ENCODE data around the gene TBRG1. TPM values are rescaled to one million over a fixed set of nuclear protein-coding genes. Genes with fewer than 3 reads are reported as not detected.

The TBRG1 gene
- total and polyA plus RNA-seq, 2 of the 8 experiments (the other 6 are each of a cell fraction or from before 2014, with no cell fraction given): 16.3 to 26.7 TPM

DNA sequence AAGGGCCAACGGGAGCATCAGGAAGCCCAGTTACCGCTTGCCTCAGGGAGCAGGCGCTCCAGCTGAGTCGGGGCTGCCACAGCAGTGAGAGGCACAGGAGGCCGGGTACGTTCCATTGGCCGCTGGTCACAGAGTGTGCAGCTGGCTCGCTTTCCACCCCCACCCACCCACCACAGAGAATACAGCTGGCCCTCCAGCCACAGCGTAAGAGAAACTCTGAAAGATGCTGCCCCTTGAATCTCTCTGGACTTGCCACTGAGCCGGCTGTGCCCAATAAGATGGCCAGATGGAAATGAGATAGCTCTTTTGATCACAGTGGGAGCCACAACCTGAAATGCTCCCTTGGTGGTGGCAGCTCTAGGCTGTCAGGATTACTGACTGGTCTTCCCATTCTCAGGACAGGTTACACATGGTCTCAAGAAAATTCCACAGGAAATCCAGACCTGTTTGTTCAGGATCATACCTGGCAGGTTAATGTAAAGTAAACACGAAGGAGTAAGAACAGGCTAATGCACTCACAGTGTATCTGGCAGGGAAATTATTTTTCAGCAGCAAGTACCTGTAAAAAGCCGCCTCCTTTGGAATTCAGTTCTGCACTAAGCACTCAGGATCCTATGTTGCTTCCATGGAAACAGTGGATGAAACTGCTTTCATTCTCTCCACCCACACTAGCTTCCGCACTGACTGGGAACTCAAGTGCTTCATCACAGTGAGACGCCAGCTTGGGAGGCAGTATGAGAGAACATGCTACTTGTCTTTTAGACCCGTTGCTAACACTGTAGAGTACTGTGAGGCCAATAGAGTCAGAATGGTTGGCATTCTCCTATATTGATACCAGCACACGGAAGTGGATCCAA, 34.3 kb downstream of the TBRG1 start:
- H3K36me3 ChIP-seq (ENCODE audit: control insufficient read depth in 2 of 4, insufficient read depth in 4 of 4, low read length in 3 of 4): no peaks in the 10 kb centered on the region
- H3K4me3 ChIP-seq (ENCODE audit: extremely low read depth in 1 of 4, insufficient read depth in 2 of 4, low read depth in 3 of 4, low read length in 4 of 4): peak overlapping the region in 1 of 4 experiments; percentile 32; a peak in 2 of 8 replicates
- H3K79me2 ChIP-seq (ENCODE audit: control insufficient read depth in 1 of 2, insufficient read depth in 2 of 2, low read length in 2 of 2): no peaks in the 10 kb centered on the region
- H3K23me2 ChIP-seq (ENCODE audit: low read depth, low read length): peaks cover 1% of the 10 kb centered on the region
- no peak overlapping the region for H3K9ac ChIP-seq (replicated peaks in 1 of 4; ENCODE audit: extremely low read depth in 1 of 4, low read depth in 3 of 4, low read length in 3 of 4)
- H3K14ac ChIP-seq (ENCODE audit: insufficient read length): no peak overlapping the region
- no peak overlapping the region; the same call in 1 of the 2 replicates for H2AK5ac ChIP-seq (ENCODE audit: low read depth, low read length)
- H3K27me3 ChIP-seq (replicated peaks in 1 of 4; ENCODE audit: control insufficient read depth in 3 of 4, extremely low read depth in 1 of 4, insufficient read depth in 3 of 4, low read length in 3 of 4): no peaks in the 10 kb centered on the region; a peak in 2 of 7 replicates
- ChIA-PET CTCF (ENCODE audit: partially characterized antibody) (interaction anchor here (0.7 to 2.0 kb wide), 7 partner anchors 9 to 219 kb away, joined by 3 to 16 read pairs (median 4); no protein-coding TSS in a partner anchor), POLR2A (ENCODE audit: partially characterized antibody) (no interaction called here)
- H3K9me3 ChIP-seq (ENCODE audit: insufficient read depth in 2 of 2, low read depth in 1 of 2, low read length in 1 of 2): no peaks in the 10 kb centered on the region
- 31% methylated on average over 16 of the region's 16 CpGs; no CpG with 5 or more reads in 1 of the 2 experiments for WGBS, 2 experiments (ENCODE audit: extremely low coverage in 1 of 2, insufficient coverage in 1 of 2, insufficient read length in 1 of 2, insufficient replicate concordance in 2 of 2, low coverage in 1 of 2, low lambda C conversion rate in 2 of 2, missing lambda C conversion rate in 1 of 2)
- no peak overlapping the region for H4K8ac ChIP-seq (ENCODE audit: extremely low read depth, insufficient read depth, low read length)
- H3K4me2 ChIP-seq (ENCODE audit: insufficient read depth in 1 of 2, low read depth in 2 of 2, low read length in 2 of 2): peak overlapping the region; percentile 49 to 57
- H3K4me1 ChIP-seq (replicated peaks in 1 of 4; ENCODE audit: control insufficient read depth in 3 of 4, insufficient read depth in 4 of 4, low read length in 3 of 4): peaks cover 0 to 10% (median 7%) of the 10 kb centered on the region in 4 experiments; a peak in 4 of 7 replicates
- H4K5ac ChIP-seq (ENCODE audit: insufficient read length, low read depth, low read length): no peak overlapping the region
- no peak overlapping the region; the same call in 1 of the 2 replicates for H2AFZ ChIP-seq (ENCODE audit: low read length)
- FAIRE-seq (peak; percentile 82), DNase-seq (ENCODE audit: low read depth in 1 of 2, low spot score in 2 of 2) (peak in 1 of 2 experiments; percentile 52)
- no peaks in the 10 kb centered on the region for H4K20me1 ChIP-seq (replicated peaks in 1 of 2; ENCODE audit: control insufficient read depth in 1 of 2, insufficient read depth in 2 of 2, low read length in 2 of 2)
- no peak overlapping the region for H3K27ac ChIP-seq (ENCODE audit: low read depth, low read length)
- no peak overlapping the region for H2BK20ac ChIP-seq (ENCODE audit: low read length)
- no peak overlapping the region for H4K91ac ChIP-seq (replicated peaks; ENCODE audit: insufficient read length, low read length)
- H2BK5ac ChIP-seq (ENCODE audit: low read depth, low read length): no peak overlapping the region
- no peak overlapping the region for H2BK120ac ChIP-seq (replicated peaks; ENCODE audit: low read depth, low read length)
- no peak overlapping the region for H2BK15ac ChIP-seq (ENCODE audit: low read length)
- H3K4ac ChIP-seq (replicated peaks; ENCODE audit: insufficient read length, low read depth, low read length): no peak overlapping the region
- no peak for TF ChIP-seq KDM1A (IDR thresholded peaks at IDR 0.05; ENCODE audit: borderline replicate concordance, low read length)
- no peak for TF ChIP-seq SIX5 (IDR thresholded peaks at IDR 0.05; ENCODE audit: low read depth, low read length)
- no peak for TF ChIP-seq PHF8 (conservative IDR thresholded peaks at IDR 0.05; ENCODE audit: low read depth, low read length)
- TF ChIP-seq, protein P1, sequence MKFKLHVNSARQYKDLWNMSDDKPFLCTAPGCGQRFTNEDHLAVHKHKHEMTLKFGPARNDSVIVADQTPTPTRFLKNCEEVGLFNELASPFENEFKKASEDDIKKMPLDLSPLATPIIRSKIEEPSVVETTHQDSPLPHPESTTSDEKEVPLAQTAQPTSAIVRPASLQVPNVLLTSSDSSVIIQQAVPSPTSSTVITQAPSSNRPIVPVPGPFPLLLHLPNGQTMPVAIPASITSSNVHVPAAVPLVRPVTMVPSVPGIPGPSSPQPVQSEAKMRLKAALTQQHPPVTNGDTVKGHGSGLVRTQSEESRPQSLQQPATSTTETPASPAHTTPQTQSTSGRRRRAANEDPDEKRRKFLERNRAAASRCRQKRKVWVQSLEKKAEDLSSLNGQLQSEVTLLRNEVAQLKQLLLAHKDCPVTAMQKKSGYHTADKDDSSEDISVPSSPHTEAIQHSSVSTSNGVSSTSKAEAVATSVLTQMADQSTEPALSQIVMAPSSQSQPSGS (IDR thresholded peaks at IDR 0.05; ENCODE audit: low read length): no peak
- TF ChIP-seq EGR1 (IDR thresholded peaks at IDR 0.05; ENCODE audit: borderline replicate concordance, low read depth, low read length): no peak
- TF ChIP-seq BACH1 (IDR thresholded peaks at IDR 0.05; ENCODE audit: low read length): no peak
- no peak for TF ChIP-seq CREB1 (IDR thresholded peaks at IDR 0.05)
- no peak overlapping the region for H3K23ac ChIP-seq (ENCODE audit: insufficient read length)
- H3K18ac ChIP-seq (ENCODE audit: extremely low read depth, low read length): no peak overlapping the region
- H3K56ac ChIP-seq (replicated peaks; ENCODE audit: insufficient read length, low read depth, low read length): no peak overlapping the region
- no peaks in the 10 kb centered on the region; the same call in 1 of the 2 replicates for H3K79me1 ChIP-seq (ENCODE audit: low read depth, low read length)
- H2BK12ac ChIP-seq (ENCODE audit: low read depth, low read length): no peak overlapping the region; the same call in 1 of the 2 replicates

All from H1 (cell line).